22Rv1 (cell line): ENCODE measurements around the gene DNM3.

Experiments
- CTCF ChIP-seq: fragments of 450-650 bp; IDR thresholded peaks from 2 replicates; pipeline ENCODE4 v1.5.1; 2017; ENCODE audit warnings: mild to moderate bottlenecking
- ZFX ChIP-seq: fragments of 450-650 bp; IDR thresholded peaks from 2 replicates; pipeline ENCODE4 v1.6.1; 2017; ENCODE audit warnings: antibody characterized with exemption, borderline replicate concordance

GRCh38 chr1:172125812-172126430 is 284.6 kb downstream of the DNM3 start:
- TF ChIP-seq CTCF (no peak), ZFX (no peak)
